Natural killer cell (primary cell): ENCODE results near the gene DCHS2. TPM values are rescaled to one million over a fixed set of nuclear protein-coding genes. Genes with fewer than 3 reads are reported as not detected.

ENCODE experiments used
- ATAC-seq, 3 donors: fragments of 150-1000 bp in 2 of 3; fragments of 200-7000 bp in 1 of 3; cut with Tn5 transposase; 1 replicate in 1 of 3; 2 replicates in 2 of 3; pipeline ENCODE4 v1.10.0; 2021; ENCODE audit warnings: mild to moderate bottlenecking in 2 of 3, moderate library complexity in 2 of 3
- DNase-seq, 2 donors: peaks; one replicate each; pipeline versions ENCODE4 v3.0.0 to v3.0.0-alpha.2; 2013 to 2021; ENCODE audit warnings: mixed read lengths in 1 of 2
- H3K27ac ChIP-seq: one replicate; pipeline ENCODE4 v1.5.1; 2013; ENCODE audit warnings: mild to moderate bottlenecking, low read length
- H3K27me3 ChIP-seq: one replicate; pipeline ENCODE4 v1.6.1; 2013; ENCODE audit warnings: low read length; ENCODE audit not compliant: control insufficient read depth, insufficient read depth
- H3K36me3 ChIP-seq: one replicate; pipeline ENCODE4 v1.6.1; 2013; ENCODE audit warnings: low read length; ENCODE audit not compliant: control insufficient read depth, insufficient read depth
- H3K4me1 ChIP-seq: one replicate; pipeline ENCODE4 v1.6.1; 2013; ENCODE audit warnings: low read length; ENCODE audit not compliant: control insufficient read depth, insufficient read depth
- H3K4me3 ChIP-seq: one replicate; pipeline ENCODE4 v1.5.1; 2013; ENCODE audit warnings: low read length
- H3K9me3 ChIP-seq: one replicate; pipeline ENCODE4 v1.6.1; 2013; ENCODE audit warnings: low read length; ENCODE audit not compliant: control insufficient read depth, insufficient read depth
- H3K27ac Mint-ChIP-seq, 2 donors: one replicate each; pipeline ENCODE4 v1.8.0; 2022; ENCODE audit warnings: mild to moderate bottlenecking in 2 of 2, mixed read lengths in 2 of 2, moderate library complexity in 1 of 2
- H3K27me3 Mint-ChIP-seq, 2 donors: one replicate each; pipeline ENCODE4 v1.8.0; 2022; ENCODE audit warnings: low read depth in 2 of 2, mixed read lengths in 2 of 2
- H3K36me3 Mint-ChIP-seq: one replicate; pipeline ENCODE4 v1.8.0; 2022; ENCODE audit warnings: mixed read lengths
- H3K4me1 Mint-ChIP-seq, 2 donors: one replicate each; pipeline ENCODE4 v1.8.0; 2022; ENCODE audit warnings: mixed read lengths in 2 of 2
- H3K4me3 Mint-ChIP-seq: one replicate; pipeline ENCODE4 v1.8.0; 2022; ENCODE audit warnings: mild to moderate bottlenecking, moderate library complexity, mixed read lengths
- H3K9me3 Mint-ChIP-seq, 2 donors: one replicate each; pipeline ENCODE4 v1.8.0; 2022; ENCODE audit warnings: mixed read lengths in 2 of 2
- CTCF ChIP-seq: fragments of 200-600 bp; IDR thresholded peaks from one replicate; pipeline ENCODE4 v1.8.0; 2022; ENCODE audit warnings: antibody characterized with exemption
- WGBS: methylation state at CpG from one replicate; pipeline ENCODE4 v1.1.7; 2013; ENCODE audit warnings: missing lambda C conversion rate; ENCODE audit not compliant: insufficient coverage; 5-methylcytosine and 5-hydroxymethylcytosine counted together
- intact Hi-C: fragments of 100-400 bp; cut with micrococcal nuclease; formaldehyde crosslinking; loops from one replicate; pipeline ENCODE4 v1.14.2; 2022
- total RNA-seq, 4 donors: library from RNA; stranded (reverse); fragments of 120-200 nt in 1 of 4; gene quantifications; one replicate each; pipeline versions ENCODE4 v1.2.3 to v1.2.4, GENCODE V29; 2013 to 2022

Gene DCHS2
- total RNA-seq, 3 donors from 2014 or later (not counting 1 experiment from before 2014, with no cell fraction given), result not detected

GRCh38 chr4:154310578-154310977 is 181.0 kb downstream of the DCHS2 start:
- intact Hi-C loops, result no loop called here

GRCh38 chr4:154308207-154308606 is 183.4 kb downstream of the DCHS2 start:
- H3K27me3 Mint-ChIP-seq, result no peaks in the 10 kb centered on the region
- no peaks in the 10 kb centered on the region for H3K9me3 ChIP-seq
- no peaks in the 10 kb centered on the region for H3K4me1 Mint-ChIP-seq
- peaks cover 7% of the 10 kb centered on the region for H3K36me3 Mint-ChIP-seq
- no peak overlapping the region for H3K27ac Mint-ChIP-seq
- H3K4me1 ChIP-seq, result no peaks in the 10 kb centered on the region
- no peak overlapping the region for H3K27ac ChIP-seq
- TF ChIP-seq CTCF, result no peak
- no peak for DNase-seq
- intact Hi-C loops, result no loop called here
- H3K27me3 ChIP-seq, result no peaks in the 10 kb centered on the region
- H3K36me3 ChIP-seq, result no peaks in the 10 kb centered on the region
- H3K4me3 Mint-ChIP-seq, result no peak overlapping the region
- H3K9me3 Mint-ChIP-seq, result peaks cover 7 to 11% of the 10 kb centered on the region in 2 donors
- 60% methylated on average over 1 of the region's 1 CpG for WGBS
- H3K4me3 ChIP-seq, result no peak overlapping the region
- ATAC-seq, result no peak

More at GRCh38 chr4:154310578-154310977, 181.0 kb downstream of the DCHS2 start:
- Mint-ChIP-seq H3K36me3 (peaks cover 7% of the 10 kb centered on the region), H3K9me3 (peaks cover 5 to 8% of the 10 kb centered on the region in 2 donors), H3K4me1 (no peaks in the 10 kb centered on the region), H3K4me3 (no peak overlapping the region), H3K27me3 (no peaks in the 10 kb centered on the region), H3K27ac (no peak overlapping the region)
- H3K27ac ChIP-seq, result no peak overlapping the region
- H3K27me3 ChIP-seq, result no peaks in the 10 kb centered on the region
- no peak for TF ChIP-seq CTCF
- ATAC-seq (no peak), DNase-seq (no peak)
- H3K9me3 ChIP-seq, result no peaks in the 10 kb centered on the region
- H3K4me3 ChIP-seq, result no peak overlapping the region
- H3K4me1 ChIP-seq, result no peaks in the 10 kb centered on the region
- no peaks in the 10 kb centered on the region for H3K36me3 ChIP-seq

GRCh38 chr4:154307451-154307850 is 184.1 kb downstream of the DCHS2 start:
- TF ChIP-seq CTCF, result no peak
- H3K4me1 Mint-ChIP-seq, result no peaks in the 10 kb centered on the region
- ATAC-seq (no peak), DNase-seq (no peak)
- no peaks in the 10 kb centered on the region for H3K9me3 ChIP-seq
- no peaks in the 10 kb centered on the region for H3K27me3 ChIP-seq
- no peaks in the 10 kb centered on the region for H3K36me3 ChIP-seq
- H3K27ac ChIP-seq, result no peak overlapping the region
- no peak overlapping the region for H3K4me3 Mint-ChIP-seq
- 71% methylated on average over 3 of the region's 3 CpGs for WGBS
- intact Hi-C loops, result no loop called here
- H3K27me3 Mint-ChIP-seq, result no peaks in the 10 kb centered on the region
- H3K4me3 ChIP-seq, result no peak overlapping the region
- H3K4me1 ChIP-seq, result no peaks in the 10 kb centered on the region
- H3K27ac Mint-ChIP-seq, result no peak overlapping the region
- H3K36me3 Mint-ChIP-seq, result peaks cover 7% of the 10 kb centered on the region
- peaks cover 7 to 11% of the 10 kb centered on the region in 2 donors for H3K9me3 Mint-ChIP-seq

GRCh38 chr4:154305616-154306015 is 186.0 kb downstream of the DCHS2 start:
- no peaks in the 10 kb centered on the region for H3K27me3 ChIP-seq
- DNase-seq, result no peak
- Mint-ChIP-seq H3K36me3 (peaks cover 7% of the 10 kb centered on the region), H3K4me3 (no peak overlapping the region), H3K27me3 (no peaks in the 10 kb centered on the region), H3K4me1 (no peaks in the 10 kb centered on the region), H3K9me3 (peaks cover 7 to 11% of the 10 kb centered on the region in 2 donors), H3K27ac (no peak overlapping the region)
- intact Hi-C loops, result no loop called here
- no peaks in the 10 kb centered on the region for H3K9me3 ChIP-seq
- ATAC-seq, result no peak
- H3K4me3 ChIP-seq, result no peak overlapping the region
- no peak for TF ChIP-seq CTCF
- 77% methylated on average over 3 of the region's 5 CpGs for WGBS
- H3K36me3 ChIP-seq, result no peaks in the 10 kb centered on the region
- H3K4me1 ChIP-seq, result no peaks in the 10 kb centered on the region
- H3K27ac ChIP-seq, result no peak overlapping the region
